GM12878 (cell line): ENCODE data around the gene KRTAP5-2. TPM values are rescaled to one million over a fixed set of nuclear protein-coding genes. Genes with fewer than 3 reads are reported as not detected.

ENCODE experiments used
- MTA2 ChIP-seq: fragments of 450-650 bp; IDR thresholded peaks from 2 replicates; pipeline ENCODE4 v1.6.1; 2016; ENCODE audit warnings: low read depth, mild to moderate bottlenecking, moderate library complexity
- NRF1 ChIP-seq: conservative IDR thresholded peaks from 2 replicates; pipeline ENCODE4 v1.6.1; 2011; ENCODE audit warnings: mild to moderate bottlenecking, low read depth, low read length, improper control_type of control experiment
- polyA plus RNA-seq, 11 experiments: library from polyadenylated mRNA; depleted of rRNA in 4 of 11; unstranded in 6 of 11; stranded (reverse) in 5 of 11; fragments of >200 nt; fragmentation: Nextera tagmentation in 4 of 11; fragmentation: Illumina TruSeq in 1 of 11; extraction: Ambion mirVana in 4 of 11; extraction: Trizol in 1 of 11; gene quantifications; 1 replicate in 1 of 11; 2 replicates in 10 of 11; pipeline versions ENCODE4 v1.2.1 to v1.2.3, GENCODE V29; 2011 to 2016; ENCODE audit warnings: inconsistent platforms in 2 of 11, missing spikeins in 2 of 11, low read depth in 1 of 11
- total RNA-seq, 4 experiments: library from RNA; depleted of rRNA in 3 of 4; stranded (reverse); fragments of >200 nt in 3 of 4; fragmentation: Illumina TruSeq in 1 of 4; extraction: Trizol in 1 of 4; gene quantifications; 2 replicates each; pipeline versions ENCODE4 v1.2.1 to v1.2.3, GENCODE V29; 2013 to 2021
- TF ChIP-seq, protein P1 (sequence below): fragments of 150-350 bp; IDR thresholded peaks from 2 replicates; pipeline ENCODE4 v1.6.1; 2016; ENCODE audit warnings: low read depth, low read length
- TF ChIP-seq, protein P2 (sequence below): IDR thresholded peaks from 2 replicates; pipeline ENCODE4 v1.6.1; 2012; ENCODE audit warnings: improper control_type of control experiment, low read depth, low read length; ENCODE audit not compliant: insufficient replicate concordance

The KRTAP5-2 gene
- total and polyA plus RNA-seq, 10 of the 15 experiments (the other 5 are each of a cell fraction or from before 2014, with no cell fraction given): not detected

DNA sequence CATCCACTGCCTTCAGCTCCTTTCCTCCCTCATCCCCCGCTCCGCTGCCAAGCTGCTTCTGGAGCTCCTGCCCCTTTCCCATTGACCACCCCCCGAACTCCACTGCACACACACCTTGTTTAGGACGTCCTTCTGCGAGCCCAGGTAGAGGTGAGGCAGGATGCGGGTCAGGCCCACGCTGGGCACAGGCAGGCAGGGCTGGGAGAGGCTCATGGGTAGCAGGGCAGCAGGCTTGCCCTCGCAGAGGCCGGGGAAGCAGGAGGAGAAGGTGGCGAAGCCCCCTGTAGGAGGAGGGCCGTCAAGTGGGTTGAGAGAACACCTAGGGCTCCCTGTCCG is 39.4 kb downstream of the KRTAP5-2 start (continued):
- TF ChIP-seq, protein P1, sequence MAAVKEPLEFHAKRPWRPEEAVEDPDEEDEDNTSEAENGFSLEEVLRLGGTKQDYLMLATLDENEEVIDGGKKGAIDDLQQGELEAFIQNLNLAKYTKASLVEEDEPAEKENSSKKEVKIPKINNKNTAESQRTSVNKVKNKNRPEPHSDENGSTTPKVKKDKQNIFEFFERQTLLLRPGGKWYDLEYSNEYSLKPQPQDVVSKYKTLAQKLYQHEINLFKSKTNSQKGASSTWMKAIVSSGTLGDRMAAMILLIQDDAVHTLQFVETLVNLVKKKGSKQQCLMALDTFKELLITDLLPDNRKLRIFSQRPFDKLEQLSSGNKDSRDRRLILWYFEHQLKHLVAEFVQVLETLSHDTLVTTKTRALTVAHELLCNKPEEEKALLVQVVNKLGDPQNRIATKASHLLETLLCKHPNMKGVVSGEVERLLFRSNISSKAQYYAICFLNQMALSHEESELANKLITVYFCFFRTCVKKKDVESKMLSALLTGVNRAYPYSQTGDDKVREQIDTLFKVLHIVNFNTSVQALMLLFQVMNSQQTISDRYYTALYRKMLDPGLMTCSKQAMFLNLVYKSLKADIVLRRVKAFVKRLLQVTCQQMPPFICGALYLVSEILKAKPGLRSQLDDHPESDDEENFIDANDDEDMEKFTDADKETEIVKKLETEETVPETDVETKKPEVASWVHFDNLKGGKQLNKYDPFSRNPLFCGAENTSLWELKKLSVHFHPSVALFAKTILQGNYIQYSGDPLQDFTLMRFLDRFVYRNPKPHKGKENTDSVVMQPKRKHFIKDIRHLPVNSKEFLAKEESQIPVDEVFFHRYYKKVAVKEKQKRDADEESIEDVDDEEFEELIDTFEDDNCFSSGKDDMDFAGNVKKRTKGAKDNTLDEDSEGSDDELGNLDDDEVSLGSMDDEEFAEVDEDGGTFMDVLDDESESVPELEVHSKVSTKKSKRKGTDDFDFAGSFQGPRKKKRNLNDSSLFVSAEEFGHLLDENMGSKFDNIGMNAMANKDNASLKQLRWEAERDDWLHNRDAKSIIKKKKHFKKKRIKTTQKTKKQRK: no peak
- TF ChIP-seq MTA2 (no peak), NRF1 (no peak)
- TF ChIP-seq, protein P2, sequence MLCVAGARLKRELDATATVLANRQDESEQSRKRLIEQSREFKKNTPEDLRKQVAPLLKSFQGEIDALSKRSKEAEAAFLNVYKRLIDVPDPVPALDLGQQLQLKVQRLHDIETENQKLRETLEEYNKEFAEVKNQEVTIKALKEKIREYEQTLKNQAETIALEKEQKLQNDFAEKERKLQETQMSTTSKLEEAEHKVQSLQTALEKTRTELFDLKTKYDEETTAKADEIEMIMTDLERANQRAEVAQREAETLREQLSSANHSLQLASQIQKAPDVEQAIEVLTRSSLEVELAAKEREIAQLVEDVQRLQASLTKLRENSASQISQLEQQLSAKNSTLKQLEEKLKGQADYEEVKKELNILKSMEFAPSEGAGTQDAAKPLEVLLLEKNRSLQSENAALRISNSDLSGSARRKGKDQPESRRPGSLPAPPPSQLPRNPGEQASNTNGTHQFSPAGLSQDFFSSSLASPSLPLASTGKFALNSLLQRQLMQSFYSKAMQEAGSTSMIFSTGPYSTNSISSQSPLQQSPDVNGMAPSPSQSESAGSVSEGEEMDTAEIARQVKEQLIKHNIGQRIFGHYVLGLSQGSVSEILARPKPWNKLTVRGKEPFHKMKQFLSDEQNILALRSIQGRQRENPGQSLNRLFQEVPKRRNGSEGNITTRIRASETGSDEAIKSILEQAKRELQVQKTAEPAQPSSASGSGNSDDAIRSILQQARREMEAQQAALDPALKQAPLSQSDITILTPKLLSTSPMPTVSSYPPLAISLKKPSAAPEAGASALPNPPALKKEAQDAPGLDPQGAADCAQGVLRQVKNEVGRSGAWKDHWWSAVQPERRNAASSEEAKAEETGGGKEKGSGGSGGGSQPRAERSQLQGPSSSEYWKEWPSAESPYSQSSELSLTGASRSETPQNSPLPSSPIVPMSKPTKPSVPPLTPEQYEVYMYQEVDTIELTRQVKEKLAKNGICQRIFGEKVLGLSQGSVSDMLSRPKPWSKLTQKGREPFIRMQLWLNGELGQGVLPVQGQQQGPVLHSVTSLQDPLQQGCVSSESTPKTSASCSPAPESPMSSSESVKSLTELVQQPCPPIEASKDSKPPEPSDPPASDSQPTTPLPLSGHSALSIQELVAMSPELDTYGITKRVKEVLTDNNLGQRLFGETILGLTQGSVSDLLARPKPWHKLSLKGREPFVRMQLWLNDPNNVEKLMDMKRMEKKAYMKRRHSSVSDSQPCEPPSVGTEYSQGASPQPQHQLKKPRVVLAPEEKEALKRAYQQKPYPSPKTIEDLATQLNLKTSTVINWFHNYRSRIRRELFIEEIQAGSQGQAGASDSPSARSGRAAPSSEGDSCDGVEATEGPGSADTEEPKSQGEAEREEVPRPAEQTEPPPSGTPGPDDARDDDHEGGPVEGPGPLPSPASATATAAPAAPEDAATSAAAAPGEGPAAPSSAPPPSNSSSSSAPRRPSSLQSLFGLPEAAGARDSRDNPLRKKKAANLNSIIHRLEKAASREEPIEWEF: no peak
